ENCODE measurements around the gene MCEE. TPM values are rescaled to one million over a fixed set of nuclear protein-coding genes. Genes with fewer than 3 reads are reported as not detected.

MCEE gene
- total RNA-seq, result 3.6 and 6.6 TPM in 2 replicates

GRCh38 chr2:71130152-71130904, at the start of gene MCEE, which contains the start of gene MPHOSPH10:
TSS of gene MCEE (minus strand) at chr2:71130229. CDS start at chr2:71130219, 10 bp downstream.
TSS of gene MPHOSPH10 (plus strand) at chr2:71130634. CDS start at chr2:71130666, 32 bp downstream.

GRCh38 chr2:71068218-71069035, 61.6 kb downstream of the MCEE start, which contains the start of gene NAGK:
TSS of gene NAGK (plus strand) at chr2:71068648. CDS start at chr2:71068684, 36 bp downstream.

Other genes starting within 250 kb of the MCEE start
- not detected in 2 replicates for gene VAX2, start 229.7 kb downstream of the MCEE start, total RNA-seq
- not detected in 2 replicates for gene ATP6V1B1, start 194.3 kb downstream of the MCEE start, total RNA-seq
- under 0.01 TPM in 1 of 2 replicates, not detected in the other for gene ANKRD53, start 151.6 kb downstream of the MCEE start, total RNA-seq
- 15.4 and 16.4 TPM in 2 replicates for gene TEX261, start 135.4 kb downstream of the MCEE start, total RNA-seq
- gene NAGK, start 61.6 kb downstream of the MCEE start, total RNA-seq, result 18.3 and 55.9 TPM in 2 replicates
- 12.3 and 14.1 TPM in 2 replicates for gene MPHOSPH10, start 405 bp upstream of the MCEE start, total RNA-seq
- 2.2 and 3.4 TPM in 2 replicates for gene PAIP2B, start 96.9 kb upstream of the MCEE start, total RNA-seq
- gene ZNF638, start 201.6 kb upstream of the MCEE start, total RNA-seq, result 69.2 and 73.7 TPM in 2 replicates